Testis (tissue), 2 donors: Measurements from ENCODE around the gene NDRG4.

Experiments used
- CTCF ChIP-seq, 3 experiments: fragments of 450-650 bp in 2 of 3; fragments of 200-600 bp in 1 of 3; sonication (generic) in 1 of 3; IDR thresholded peaks; one replicate each; pipeline ENCODE4 v1.5.1; 2016 to 2019; ENCODE audit warnings: antibody characterized with exemption in 3 of 3, mild to moderate bottlenecking in 2 of 3, moderate library complexity in 1 of 3
- POLR2A ChIP-seq: fragments of 450-650 bp; IDR thresholded peaks from one replicate; pipeline ENCODE4 v1.6.1; 2017; ENCODE audit warnings: antibody characterized with exemption, mild to moderate bottlenecking, moderate library complexity

DNA sequence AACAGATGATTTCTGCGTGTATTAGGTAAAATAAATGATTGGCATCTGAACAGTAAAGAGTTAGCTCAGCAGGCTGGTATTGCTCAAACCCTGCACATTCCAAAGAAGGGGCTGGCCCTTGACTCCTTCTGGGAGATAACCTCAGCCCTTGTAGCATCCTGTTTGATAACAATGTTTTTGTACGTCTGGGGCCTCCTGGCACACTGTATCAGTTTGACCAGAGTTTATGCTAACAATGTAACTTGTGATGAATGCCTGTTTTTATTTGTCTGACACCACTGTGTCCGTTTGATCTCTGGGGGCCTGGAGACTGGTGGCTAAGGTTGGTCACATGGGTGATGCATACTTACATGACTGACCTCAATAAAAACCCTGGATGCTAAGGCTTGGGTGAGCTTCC is 43.8 kb upstream of the NDRG4 start:
- TF ChIP-seq POLR2A = no peak
- TF ChIP-seq CTCF (IDR thresholded peaks at IDR 0.05) = no peak
